Stimulated activated CD4-positive, alpha-beta T cell treated with anti-CD3 and anti-CD28 coated beads, Interleukin-2, amount 100 ng/mL, for 4 hours (primary cell): Measurements from ENCODE around the gene TMEM150C.
"Not testable (repeated sequence)": the region's sequence is repeated elsewhere in the genome, so short reads cannot be mapped to it uniquely, and the experiment has no call there.

Experiments
- DNase-seq: peaks from one replicate; pipeline ENCODE4 v3.0.0-alpha.2; 2020; ENCODE audit warnings: low read depth

Gene TMEM150C

DNA sequence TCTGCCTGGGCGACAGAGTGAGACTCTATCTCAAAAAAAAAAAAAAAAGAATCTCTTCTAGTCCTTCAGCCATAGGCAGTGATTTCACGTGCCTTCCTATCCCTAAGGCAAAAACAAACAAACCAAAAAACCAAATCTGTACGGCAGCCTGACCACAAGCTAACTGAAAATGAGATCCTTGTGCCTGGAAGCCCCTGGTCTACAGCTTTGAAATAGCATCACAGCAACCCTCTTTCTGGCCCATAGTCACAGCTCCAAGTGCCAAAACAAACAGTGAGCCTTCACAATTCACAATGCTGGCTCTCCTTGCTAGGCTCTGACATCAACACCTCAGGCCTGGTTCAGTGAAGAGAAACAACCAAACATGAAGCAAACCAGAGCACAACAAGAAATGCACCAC, 46.1 kb downstream of the TMEM150C start:
- no peak for DNase-seq

DNA sequence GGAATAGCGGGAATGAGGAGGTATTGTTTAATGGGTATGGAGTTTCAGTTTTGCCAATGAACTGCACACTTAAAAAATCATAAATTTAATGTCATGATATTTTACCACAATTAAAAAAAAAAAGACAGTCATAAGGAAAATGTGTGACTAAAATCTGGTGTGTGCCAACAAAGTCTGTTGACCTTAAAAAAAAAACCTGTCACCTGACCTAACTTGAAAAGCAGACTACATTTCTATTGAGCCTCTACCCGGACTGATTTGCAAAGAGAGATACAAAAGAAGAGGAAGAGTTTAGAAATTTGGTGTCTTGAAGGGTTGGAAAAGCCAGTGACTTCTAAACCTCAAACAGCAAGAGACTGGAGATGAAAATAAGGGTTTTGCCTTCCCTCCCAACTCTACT, 48.4 kb downstream of the TMEM150C start:
- no peak for DNase-seq

DNA sequence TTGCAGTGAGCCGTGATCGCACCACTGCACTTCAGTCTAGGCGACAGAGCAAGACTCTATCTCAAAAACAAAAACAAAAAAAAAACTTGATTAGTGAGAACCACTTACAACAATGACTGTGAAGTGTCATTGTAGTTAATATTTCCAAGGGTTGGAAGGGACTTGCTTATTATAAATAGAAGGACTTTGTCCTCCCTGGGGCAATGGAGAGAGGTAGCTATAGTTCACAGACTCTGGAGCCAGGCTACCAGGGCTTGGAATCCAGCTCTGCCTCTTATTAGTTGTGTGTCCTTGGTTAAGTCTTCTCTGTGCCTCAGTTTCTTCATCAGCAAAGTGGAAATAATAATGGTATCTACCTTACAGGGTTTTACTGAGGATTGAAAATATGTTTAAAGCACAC, 51.6 kb downstream of the TMEM150C start:
- DNase-seq = no peak

DNA sequence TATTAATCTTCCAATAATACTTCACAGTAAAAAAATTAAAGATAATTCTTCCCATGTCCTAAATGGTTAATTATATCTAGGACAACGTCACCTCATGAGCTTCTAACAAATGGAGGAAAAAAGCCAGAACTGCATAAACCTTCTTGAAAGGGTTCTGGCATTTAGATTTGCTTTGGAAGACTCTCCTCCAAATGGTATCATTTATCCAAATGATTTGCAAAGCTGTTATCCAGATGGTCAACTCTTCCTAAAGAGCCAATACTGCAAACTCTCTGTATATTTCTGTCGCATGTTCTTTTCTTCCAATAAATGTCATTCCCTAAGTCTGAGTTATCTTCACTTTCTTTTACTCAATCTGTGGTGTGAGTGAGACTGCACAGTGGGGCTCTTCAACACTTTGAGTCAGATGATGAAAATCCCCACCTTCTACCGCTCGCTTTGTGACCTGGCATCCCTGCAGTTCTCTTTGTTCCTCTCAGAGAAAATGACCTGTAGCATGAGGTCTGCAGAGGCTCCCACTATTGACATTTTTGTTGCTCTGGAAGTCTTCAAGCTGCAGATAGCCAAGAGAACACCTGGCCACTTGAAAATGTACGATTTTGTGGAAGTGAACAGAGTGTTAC, 52.9 kb downstream of the TMEM150C start:
- no peak for DNase-seq

- DNase-seq = no peak
Observed at GRCh38 chr4:82508011-82508410, 53.8 kb downstream of the TMEM150C start.

GRCh38 chr4:82501154-82501442, 60.7 kb downstream of the TMEM150C start:
- DNase-seq = no peak

DNA sequence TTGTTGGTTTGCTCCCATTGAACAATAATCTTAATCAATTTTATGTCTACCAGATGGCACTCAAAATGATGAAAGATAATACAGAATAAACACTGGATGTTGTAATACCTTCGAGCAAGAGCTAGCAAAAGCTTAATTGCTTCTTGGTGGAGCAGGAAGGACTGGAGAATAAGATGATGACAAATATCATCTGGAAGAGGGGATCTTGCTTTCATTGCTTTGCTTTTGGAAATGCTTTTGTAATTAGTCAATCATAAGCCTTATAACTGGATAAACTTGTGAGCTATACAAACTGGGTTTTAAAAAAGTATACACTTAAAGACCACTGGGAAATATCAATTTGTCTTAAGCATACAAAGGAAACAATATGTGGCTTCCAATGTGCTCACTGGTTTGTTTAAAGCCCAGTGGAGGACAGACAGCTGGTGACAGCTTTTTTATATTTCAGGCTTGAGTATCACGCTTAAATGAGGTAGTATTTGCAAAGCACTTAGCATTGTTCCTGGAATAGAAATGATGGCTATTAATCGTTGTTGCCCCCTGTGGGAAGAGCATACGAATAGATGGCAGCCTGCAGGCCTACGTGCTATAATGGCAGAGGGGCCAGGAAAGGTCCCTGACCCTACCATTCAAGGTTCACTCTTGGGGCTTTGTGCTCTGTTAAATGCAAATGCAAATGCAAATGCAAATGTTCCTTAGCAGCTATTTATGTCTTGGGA, 61.2 kb downstream of the TMEM150C start:
- DNase-seq = no peak

DNA sequence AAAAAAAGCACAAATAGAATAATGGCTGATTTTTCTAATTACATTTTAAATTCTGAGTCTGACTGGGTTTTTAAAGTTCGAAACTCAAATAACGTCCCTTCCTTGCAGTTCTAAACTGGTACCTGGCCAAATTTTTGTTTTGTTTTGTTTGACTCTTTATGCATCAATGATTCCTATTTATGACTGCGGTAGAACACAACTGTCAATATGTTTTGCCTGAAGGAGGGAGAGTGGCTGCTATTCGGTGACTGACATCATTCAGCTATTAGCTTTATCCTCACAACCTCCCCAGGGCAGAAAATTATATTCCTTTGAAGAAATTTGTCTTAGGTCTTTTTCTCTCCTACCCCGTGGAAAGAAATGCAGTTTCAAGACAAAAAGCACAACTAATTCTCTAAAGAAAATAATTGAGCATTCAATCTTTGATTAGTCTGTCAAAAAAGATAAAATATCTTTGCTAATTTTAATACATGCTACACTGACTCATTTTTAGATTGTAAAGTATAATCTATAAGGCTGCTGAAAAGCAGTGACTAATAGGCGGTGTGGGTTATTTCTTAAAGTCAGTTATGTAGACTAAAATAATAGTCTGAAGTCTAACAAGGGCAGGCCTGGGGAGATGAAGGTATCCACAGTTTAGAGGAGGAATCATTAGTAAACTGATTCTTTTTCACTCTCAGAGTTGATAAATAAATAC, 61.9 kb downstream of the TMEM150C start:
- DNase-seq = no peak

DNA sequence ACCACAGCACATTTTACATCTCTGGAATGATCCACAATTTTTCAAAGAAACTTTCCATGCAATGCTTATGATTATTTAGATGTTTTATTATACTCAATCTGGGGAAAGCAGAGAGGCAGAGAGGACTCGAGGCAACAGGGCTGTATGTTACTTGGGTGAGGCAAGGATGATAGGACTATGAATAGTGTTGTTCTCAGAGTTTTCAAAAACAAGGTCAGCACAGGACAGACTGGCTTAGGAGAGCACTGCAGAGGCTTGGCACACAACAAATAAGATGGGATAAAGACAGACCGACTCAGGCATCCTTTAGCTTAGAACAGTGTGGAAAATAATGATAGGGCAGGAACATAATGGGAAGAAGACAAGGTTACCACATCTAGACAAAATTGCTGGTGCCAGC, 65.4 kb downstream of the TMEM150C start:
- no peak for DNase-seq

GRCh38 chr4:82495666-82496065, 66.1 kb downstream of the TMEM150C start:
- DNase-seq = no peak

DNA sequence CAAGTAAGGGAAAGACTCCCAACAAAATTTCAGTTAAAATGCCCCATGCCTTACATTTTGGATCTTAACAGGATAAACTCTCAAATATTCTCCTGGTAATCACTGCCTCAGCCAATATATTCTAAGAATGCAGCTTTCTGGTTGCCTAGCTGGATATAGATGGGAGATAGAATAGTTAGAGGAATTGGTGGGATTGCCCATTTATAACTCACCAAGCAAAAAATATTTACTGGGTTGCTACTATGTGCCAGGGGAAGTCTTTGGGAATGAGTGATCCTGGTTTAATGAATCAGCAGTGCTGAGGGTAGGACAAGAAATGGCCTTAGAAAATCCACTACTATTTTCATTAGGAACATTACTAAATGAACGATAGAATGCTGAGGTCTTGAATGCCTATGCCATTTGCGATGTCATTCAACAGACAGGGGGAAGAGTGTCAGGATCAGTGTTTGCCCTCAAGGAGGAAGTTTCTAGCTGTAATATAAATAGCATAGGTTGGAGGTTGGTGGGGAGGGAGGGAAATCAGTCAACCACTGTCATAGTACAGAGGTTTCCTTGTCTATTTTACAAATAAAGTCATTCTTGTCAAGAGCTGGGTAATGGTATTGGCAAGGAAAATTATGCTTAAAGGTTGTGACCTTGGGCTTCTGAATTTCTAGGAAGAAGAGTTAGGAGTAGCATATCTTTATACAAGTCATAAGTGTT, 67.9 kb downstream of the TMEM150C start:
- no peak for DNase-seq

DNA sequence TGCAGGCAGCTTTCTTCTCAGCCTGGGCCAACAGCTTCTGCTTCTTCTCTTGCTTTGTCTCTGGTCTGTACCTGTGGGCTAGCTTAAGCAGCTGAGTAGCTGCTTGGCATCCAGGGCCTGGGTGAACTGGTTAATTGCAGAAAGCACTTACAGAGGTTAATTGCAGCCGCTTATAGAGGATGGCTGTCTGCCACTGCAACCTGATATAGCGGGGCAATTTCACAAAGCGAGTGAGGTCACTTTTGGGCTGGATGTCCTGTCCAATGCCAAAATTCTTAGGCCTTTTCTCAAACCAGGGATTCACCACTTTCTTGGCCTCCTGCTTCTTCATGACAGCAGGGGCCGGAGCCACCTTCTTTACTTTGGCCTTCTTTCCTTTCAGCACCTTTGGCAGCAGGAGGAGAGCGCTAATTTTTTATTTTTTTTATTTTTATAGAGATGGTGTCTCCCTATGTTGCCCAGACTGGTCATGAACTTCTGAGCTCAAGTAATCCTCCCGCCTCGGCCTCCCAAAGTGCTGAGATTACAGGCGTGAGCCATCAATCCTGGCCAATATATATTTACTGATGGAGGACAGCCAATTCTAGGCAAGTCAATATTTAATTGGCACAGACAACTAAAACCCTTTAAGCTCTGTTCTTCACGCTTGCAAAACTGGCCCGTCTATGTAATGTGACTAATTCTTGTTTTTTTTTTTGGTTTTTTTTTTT, 70.4 kb downstream of the TMEM150C start:
- DNase-seq = no peak

- no peak for DNase-seq
Observed at GRCh38 chr4:82489987-82490386, 71.8 kb downstream of the TMEM150C start.

DNA sequence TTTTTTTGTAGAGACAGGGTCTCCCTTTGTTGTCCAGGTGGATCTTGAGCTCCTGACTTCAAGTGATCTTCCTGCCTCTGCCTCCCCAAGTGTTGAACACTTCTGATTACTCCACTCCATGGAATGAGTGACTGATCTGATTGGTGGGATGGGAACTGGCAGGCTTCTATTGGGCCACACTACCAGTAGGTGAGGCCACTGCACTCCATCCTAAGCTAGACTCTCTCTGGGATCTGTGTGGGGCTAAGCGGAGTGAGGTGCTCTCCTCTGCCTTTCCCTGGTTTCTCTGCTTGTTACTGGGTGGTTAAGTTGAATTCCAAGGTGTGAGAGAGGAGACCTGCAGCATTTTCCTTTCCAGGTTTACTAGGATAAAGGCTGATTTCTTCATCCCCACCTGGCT, 72.7 kb downstream of the TMEM150C start:
- no peak for DNase-seq

- DNase-seq = no peak
Observed at GRCh38 chr4:82484996-82485783, 76.6 kb downstream of the TMEM150C start.

GRCh38 chr4:82482387-82482786, 79.4 kb downstream of the TMEM150C start:
- DNase-seq = no peak

GRCh38 chr4:82481506-82481840, 80.3 kb downstream of the TMEM150C start:
- DNase-seq = no peak

DNA sequence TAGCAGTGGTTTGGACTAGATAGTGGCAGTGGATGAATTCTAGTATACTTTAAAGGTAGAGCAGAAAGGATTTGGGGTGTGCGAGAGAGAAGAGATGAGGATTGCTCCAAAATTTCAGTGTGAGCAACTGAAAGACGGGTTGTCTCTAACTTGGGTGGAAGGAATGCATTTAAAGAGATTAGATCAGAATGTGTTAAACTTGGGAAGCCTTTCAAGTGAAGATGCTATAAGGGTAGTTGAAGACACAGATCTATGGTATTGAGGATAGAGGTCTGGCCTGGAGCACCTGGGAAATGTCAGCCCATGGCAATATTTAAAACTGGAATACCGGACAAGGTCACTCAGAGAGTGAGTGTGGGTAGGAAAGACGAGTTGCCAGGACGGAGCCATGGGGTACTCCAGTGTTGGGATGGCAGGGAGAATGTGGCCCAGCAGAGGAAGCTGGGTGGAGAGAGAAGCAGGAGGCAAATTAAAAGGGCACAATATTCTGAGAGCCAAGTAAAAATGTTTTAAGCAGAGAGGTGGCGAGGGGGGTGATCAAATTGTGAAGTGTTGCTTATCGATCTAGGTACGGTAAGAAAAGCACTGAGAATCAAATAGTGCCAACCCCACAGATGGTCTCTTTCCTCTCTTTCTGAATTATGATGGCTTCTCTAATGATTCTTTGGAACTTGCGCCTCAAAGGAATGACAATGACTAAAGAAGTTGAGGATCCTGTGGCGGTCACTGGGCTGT, 80.8 kb downstream of the TMEM150C start:
- DNase-seq = no peak

DNA sequence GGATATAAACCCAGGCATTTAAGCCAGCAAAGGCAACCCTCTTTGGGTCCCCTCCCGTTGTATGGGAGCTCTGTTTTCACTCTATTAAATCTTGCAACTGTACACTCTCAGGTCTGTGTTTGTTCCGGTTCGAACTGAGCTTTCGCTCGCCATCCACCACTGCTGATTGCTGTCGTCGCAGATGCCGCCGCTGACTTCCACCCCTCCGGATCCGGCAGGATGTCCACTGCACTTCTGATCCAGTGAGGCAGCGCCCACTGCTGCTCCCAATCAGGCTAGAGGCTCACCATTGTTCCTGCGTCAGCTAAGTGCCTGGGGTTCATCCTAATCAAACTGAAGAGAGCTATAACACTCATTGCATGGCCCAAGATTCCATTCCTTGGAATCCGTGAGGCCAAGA, 82.2 kb downstream of the TMEM150C start:
- no peak for DNase-seq

DNA sequence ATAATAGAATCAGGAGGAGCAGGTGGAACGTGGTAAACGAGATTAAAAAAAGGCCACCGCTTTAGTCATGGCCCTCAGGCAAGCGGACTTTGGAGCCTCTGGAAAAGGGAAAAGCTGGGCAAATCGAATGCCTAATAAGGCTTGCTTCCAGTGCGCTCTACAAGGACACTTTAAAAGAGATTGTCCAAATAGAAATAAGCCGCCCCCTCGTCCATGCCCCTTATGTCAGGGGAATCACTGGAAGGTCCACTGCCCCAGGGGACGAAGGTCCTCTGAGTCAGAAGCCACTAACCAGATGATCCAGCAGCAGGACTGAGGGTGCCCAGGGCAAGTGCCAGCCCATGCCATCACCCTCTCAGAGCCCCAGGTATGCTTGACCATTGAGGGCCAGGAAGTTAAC, 84.3 kb downstream of the TMEM150C start:
- DNase-seq = not testable (repeated sequence)

- DNase-seq = not testable (repeated sequence)
Observed at GRCh38 chr4:82475931-82476330, 85.9 kb downstream of the TMEM150C start.
